ENCODE data around the gene FLYWCH1. TPM values are rescaled to one million over a fixed set of nuclear protein-coding genes. Genes with fewer than 3 reads are reported as not detected.

The FLYWCH1 gene
- polyA plus RNA-seq, 3 donors = 5.0 to 42.7 (median 7.1) TPM

- H3K27ac Mint-ChIP-seq = no peak overlapping the region
- H3K36me3 Mint-ChIP-seq = peaks cover 15 to 38% of the 10 kb centered on the region in 2 donors
- H3K4me1 Mint-ChIP-seq = peaks cover 12% of the 10 kb centered on the region
- no peak for DNase-seq
- Histone ChIP-seq H3K9me3 (replicated peaks in 1 of 2; ENCODE audit: control insufficient read depth in 1 of 2, insufficient read depth in 1 of 2, low read length in 2 of 2) (no peaks in the 10 kb centered on the region), H2AFZ (ENCODE audit: insufficient read depth, low read depth, low read length, poor library complexity, severe bottlenecking) (no peak overlapping the region), H3K27me3 (ENCODE audit: control insufficient read depth in 2 of 2, insufficient read depth in 2 of 2, low read length in 2 of 2) (no peaks in the 10 kb centered on the region), H3K4me2 (replicated peaks; ENCODE audit: extremely low read depth, low read length, poor library complexity, severe bottlenecking) (no peak overlapping the region), H3K4me3 (replicated peaks in 1 of 3; ENCODE audit: low read depth in 2 of 3, low read length in 3 of 3) (no peak overlapping the region), H4K20me1 (ENCODE audit: insufficient read depth, low read length) (peaks cover 6% of the 10 kb centered on the region), H3K9ac (ENCODE audit: insufficient read depth, low read length, poor library complexity, severe bottlenecking) (no peak overlapping the region), H3K36me3 (replicated peaks in 1 of 2; ENCODE audit: control insufficient read depth in 1 of 2, insufficient read depth in 2 of 2, low read length in 2 of 2) (peaks cover 7 to 11% of the 10 kb centered on the region in 2 donors), H3K79me2 (ENCODE audit: insufficient read depth, low read length) (no peaks in the 10 kb centered on the region), H3K4me1 (ENCODE audit: control insufficient read depth in 1 of 2, insufficient read depth in 2 of 2, low read length in 2 of 2) (peaks cover 6 to 8% of the 10 kb centered on the region in 2 donors), H3K27ac (ENCODE audit: low read depth in 1 of 2, low read length in 2 of 2) (no peak overlapping the region)
- no peak for TF ChIP-seq CTCF (IDR thresholded peaks at IDR 0.05)
- no peak overlapping the region for H3K4me3 Mint-ChIP-seq
- H3K9me3 Mint-ChIP-seq = peaks cover 0 to 1% (median 0%) of the 10 kb centered on the region in 7 donors
- no peaks in the 10 kb centered on the region for H3K27me3 Mint-ChIP-seq (ENCODE audit: low read depth in 3 of 3)
- intact Hi-C loops (cut with micrococcal nuclease) = loop anchor here in 1 of 2 donors (5.0 kb wide), 1 partner anchor 86 kb away; no protein-coding TSS in a partner anchor
- WGBS (ENCODE audit: insufficient coverage) = 95% methylated on average over 5 of the region's 14 CpGs
Measured at GRCh38 chr16:2923481-2923880, 11.8 kb downstream of the FLYWCH1 start.

- Mint-ChIP-seq H3K36me3 (peaks cover 19 to 40% of the 10 kb centered on the region in 2 donors), H3K4me1 (peaks cover 8% of the 10 kb centered on the region), H3K9me3 (peaks cover 0 to 1% (median 0%) of the 10 kb centered on the region in 7 donors), H3K4me3 (no peak overlapping the region), H3K27me3 (ENCODE audit: low read depth in 3 of 3) (no peaks in the 10 kb centered on the region), H3K27ac (no peak overlapping the region)
- 79% methylated on average over 28 of the region's 42 CpGs for WGBS (ENCODE audit: insufficient coverage)
- no peak overlapping the region for H3K27ac ChIP-seq (ENCODE audit: low read depth in 1 of 2, low read length in 2 of 2)
- H3K9ac ChIP-seq (ENCODE audit: insufficient read depth, low read length, poor library complexity, severe bottlenecking) = no peak overlapping the region
- no peaks in the 10 kb centered on the region for H3K9me3 ChIP-seq (replicated peaks in 1 of 2; ENCODE audit: control insufficient read depth in 1 of 2, insufficient read depth in 1 of 2, low read length in 2 of 2)
- DNase-seq = no peak
- no peaks in the 10 kb centered on the region for H3K27me3 ChIP-seq (ENCODE audit: control insufficient read depth in 2 of 2, insufficient read depth in 2 of 2, low read length in 2 of 2)
- no peaks in the 10 kb centered on the region for H3K79me2 ChIP-seq (ENCODE audit: insufficient read depth, low read length)
- no peak for TF ChIP-seq CTCF (IDR thresholded peaks at IDR 0.05)
- H3K4me1 ChIP-seq (ENCODE audit: control insufficient read depth in 1 of 2, insufficient read depth in 2 of 2, low read length in 2 of 2) = peaks cover 6 to 8% of the 10 kb centered on the region in 2 donors
- H3K4me2 ChIP-seq (replicated peaks; ENCODE audit: extremely low read depth, low read length, poor library complexity, severe bottlenecking) = no peak overlapping the region
- no peak overlapping the region for H3K4me3 ChIP-seq (replicated peaks in 1 of 3; ENCODE audit: low read depth in 2 of 3, low read length in 3 of 3)
- peaks cover 15 to 19% of the 10 kb centered on the region in 2 donors for H3K36me3 ChIP-seq (replicated peaks in 1 of 2; ENCODE audit: control insufficient read depth in 1 of 2, insufficient read depth in 2 of 2, low read length in 2 of 2)
- peaks cover 6% of the 10 kb centered on the region for H4K20me1 ChIP-seq (ENCODE audit: insufficient read depth, low read length)
- H2AFZ ChIP-seq (ENCODE audit: insufficient read depth, low read depth, low read length, poor library complexity, severe bottlenecking) = no peak overlapping the region
- intact Hi-C loops (cut with micrococcal nuclease) = loop anchor here in 1 of 2 donors (5.0 kb wide), 1 partner anchor 88 kb away; no protein-coding TSS in a partner anchor
Measured at GRCh38 chr16:2924901-2925755, 13.4 kb downstream of the FLYWCH1 start.

All from CD14-positive monocyte (primary cell).